AG04450 (cell line): Measurements from ENCODE around the gene CACHD1. TPM values are rescaled to one million over a fixed set of nuclear protein-coding genes. Genes with fewer than 3 reads are reported as not detected.

Source experiments
- CTCF ChIA-PET: fragments of 300-600, 350-600 bp; formaldehyde crosslinking; extraction: SDS; loops from one replicate; lab custom pipeline; 2022; ENCODE audit warnings: antibody characterized with exemption, inconsistent platforms; lab: Charles Lee
- POLR2A ChIA-PET: fragments of 350-600 bp; formaldehyde crosslinking; extraction: SDS; loops from one replicate; lab custom pipeline; 2021; ENCODE audit warnings: antibody characterized with exemption, inconsistent platforms; lab: Yijun Ruan, JAX
- DNase-seq: peaks from one replicate; pipeline ENCODE4 v3.0.0-alpha.2; 2011; ENCODE audit warnings: low read depth, low spot score
- H3K27ac ChIP-seq: one replicate; pipeline ENCODE4 v1.5.1; 2012; ENCODE audit warnings: low read depth, low read length, control low read depth
- H3K27me3 ChIP-seq: one replicate; pipeline ENCODE4 v1.6.0; 2012; ENCODE audit warnings: low read length; ENCODE audit not compliant: control insufficient read depth, insufficient read depth
- H3K4me3 ChIP-seq: 2 replicates; pipeline ENCODE4 v1.5.1; 2011; ENCODE audit warnings: mild to moderate bottlenecking, low read depth, low read length, control low read depth
- H3K9me3 ChIP-seq: 2 replicates; pipeline ENCODE4 v1.5.1; 2012; ENCODE audit warnings: low read length; ENCODE audit not compliant: control insufficient read depth, insufficient read depth
- CTCF ChIP-seq: IDR thresholded peaks from 2 replicates; pipeline ENCODE4 v1.5.1; 2011; ENCODE audit warnings: low read depth, low read length, control low read depth, inconsistent platforms
- polyA minus RNA-seq: library from RNA; depleted of rRNA, polyadenylated mRNA; stranded (reverse); fragments of >200 nt; gene quantifications from 2 replicates; pipeline ENCODE4 v1.2.3, GENCODE V29; 2011; rRNA and poly(A)+ RNA removed
- polyA plus RNA-seq: library from polyadenylated mRNA; depleted of rRNA; stranded (reverse); fragments of >200 nt; gene quantifications from 2 replicates; pipeline ENCODE4 v1.2.3, GENCODE V29; 2011; rRNA removed

Gene CACHD1
- polyA plus RNA-seq = 3.5 and 4.4 TPM in 2 replicates
- polyA minus RNA-seq = 6.6 and 6.8 TPM in 2 replicates

GRCh38 chr1:64469977-64470664, at the start of gene CACHD1:
CACHD1 (plus strand) TSS chr1:64470129; CDS start chr1:64470745, 616 bp downstream.
- Histone ChIP-seq H3K9me3 (no peaks in the 10 kb centered on the region; the same call in 1 of the 2 replicates), H3K27ac (no peak within 1 kb of the TSS), H3K4me3 (peak within 1 kb of the TSS; percentile 67), H3K27me3 (peaks cover 13% of the 10 kb centered on the region)
- DNase-seq = peak; percentile 33
- POLR2A ChIA-PET = no interaction called here
- TF ChIP-seq CTCF = peak; percentile 41
- CTCF ChIA-PET = no interaction called here

- DNase-seq = no peak
- ChIA-PET CTCF (no interaction called here), POLR2A (no interaction called here)
- Histone ChIP-seq H3K27ac (no peak overlapping the region), H3K27me3 (no peaks in the 10 kb centered on the region), H3K4me3 (no peak overlapping the region), H3K9me3 (no peaks in the 10 kb centered on the region)
- TF ChIP-seq CTCF = no peak
These were observed 48.6 kb upstream of the CACHD1 start for GRCh38 chr1:64421377-64421776.

- Histone ChIP-seq H3K9me3 (no peaks in the 10 kb centered on the region), H3K4me3 (no peak overlapping the region), H3K27me3 (no peaks in the 10 kb centered on the region), H3K27ac (no peak overlapping the region)
- POLR2A ChIA-PET = no interaction called here
- TF ChIP-seq CTCF = no peak
- no peak for DNase-seq
- CTCF ChIA-PET = no interaction called here
These were observed 46.4 kb upstream of the CACHD1 start for GRCh38 chr1:64423526-64423925.

DNA sequence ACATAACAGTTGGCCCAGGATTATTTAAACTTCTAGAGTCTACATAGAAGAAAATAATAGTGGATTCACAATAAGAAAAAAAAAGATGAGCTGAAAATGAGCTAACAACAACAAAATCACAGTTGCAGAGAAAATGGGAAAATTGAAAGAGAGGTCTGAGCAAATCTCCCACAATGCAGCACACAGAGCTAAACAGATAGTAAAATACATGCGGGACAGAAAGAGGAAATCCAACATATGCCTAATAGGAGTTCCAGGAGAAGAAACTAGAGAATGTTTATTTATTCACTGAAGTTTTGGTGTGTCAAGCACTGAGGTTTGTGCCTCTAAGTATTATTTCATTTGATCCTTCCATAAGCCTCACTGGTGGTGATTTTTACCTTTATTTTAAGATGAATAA, 45.5 kb upstream of the CACHD1 start:
- H3K27ac ChIP-seq = no peak overlapping the region
- ChIA-PET CTCF (no interaction called here), POLR2A (no interaction called here)
- DNase-seq = no peak
- no peaks in the 10 kb centered on the region for H3K9me3 ChIP-seq
- H3K4me3 ChIP-seq = no peak overlapping the region
- no peak for TF ChIP-seq CTCF
- no peaks in the 10 kb centered on the region for H3K27me3 ChIP-seq

DNA sequence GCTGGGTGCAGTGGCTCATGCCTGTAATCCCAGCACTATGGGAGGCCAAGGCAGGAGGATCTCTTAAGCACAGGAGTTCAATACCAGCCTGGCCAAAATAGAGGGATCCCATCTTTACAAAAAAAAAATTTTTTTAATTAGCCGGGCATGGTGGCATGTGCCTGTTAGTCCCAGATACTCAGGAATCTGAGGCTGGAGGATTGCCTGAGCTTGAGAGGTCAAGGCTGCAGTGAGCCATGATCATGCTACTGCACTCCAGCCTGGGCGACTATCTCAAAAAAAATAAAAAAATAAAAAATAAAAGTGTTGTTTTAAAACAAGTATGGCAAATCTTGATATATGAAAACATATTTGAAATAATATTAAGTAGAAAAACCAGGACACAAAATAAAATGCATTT, 44.4 kb upstream of the CACHD1 start:
- no peak for DNase-seq
- ChIA-PET CTCF (no interaction called here), POLR2A (no interaction called here)
- TF ChIP-seq CTCF = no peak
- Histone ChIP-seq H3K9me3 (no peaks in the 10 kb centered on the region), H3K27ac (no peak overlapping the region), H3K27me3 (no peaks in the 10 kb centered on the region), H3K4me3 (no peak overlapping the region)
